ENCODE results near the gene OR2J3. TPM values are rescaled to one million over a fixed set of nuclear protein-coding genes. Genes with fewer than 3 reads are reported as not detected.

The OR2J3 gene
- total RNA-seq, 1 donor from 2014 or later, result not detected

Other genes with a start within 250 kb of the OR2J3 start
- 58.3 and 66.5 TPM in 2 replicates for gene TRIM27, start 184.1 kb upstream of the OR2J3 start, total RNA-seq
- gene ZNF311, start 102.7 kb upstream of the OR2J3 start, total RNA-seq, result 1.6 and 2.1 TPM in 2 replicates
- not detected in 2 replicates for gene OR2W1, start 62.9 kb upstream of the OR2J3 start, total RNA-seq
- not detected in 2 replicates for gene OR2B3, start 20.7 kb upstream of the OR2J3 start, total RNA-seq
- gene OR2J1, start 8.6 kb upstream of the OR2J3 start, total RNA-seq, result not detected in 2 replicates
- not detected in 2 replicates for gene OR2J2, start 62.8 kb downstream of the OR2J3 start, total RNA-seq
- gene OR14J1, start 193.6 kb downstream of the OR2J3 start, total RNA-seq, result 0.05 TPM in 1 of 2 replicates, not detected in the other

Measured in renal cortical epithelial cell (primary cell).